GM12892 (cell line): ENCODE results near the gene SAMD8.
"Not testable (repeated sequence)": the region's sequence is repeated elsewhere in the genome, so short reads cannot be mapped to it uniquely, and the experiment has no call there.

Source experiments
- DNase-seq: peaks from one replicate; pipeline ENCODE4 v3.0.0; 2011; ENCODE audit not compliant: insufficient read length
- FAIRE-seq: peaks from 2 replicates; lab custom pipeline; 2011; peaks lifted over from hg19 to GRCh38; lab: Jason Lieb, UNC
- POLR2A ChIP-seq: IDR thresholded peaks from 2 replicates; pipeline ENCODE4 v1.6.1; 2011; ENCODE audit warnings: low read depth, low read length, control low read depth
- POLR2AphosphoS5 ChIP-seq: IDR thresholded peaks from 2 replicates; pipeline ENCODE4 v1.6.1; 2011; ENCODE audit warnings: low read depth, low read length, control low read depth
- TAF1 ChIP-seq: IDR thresholded peaks from 2 replicates; pipeline ENCODE4 v1.6.1; 2011; ENCODE audit warnings: low read depth, mild to moderate bottlenecking, control low read depth, low read length, borderline replicate concordance

Gene SAMD8

DNA sequence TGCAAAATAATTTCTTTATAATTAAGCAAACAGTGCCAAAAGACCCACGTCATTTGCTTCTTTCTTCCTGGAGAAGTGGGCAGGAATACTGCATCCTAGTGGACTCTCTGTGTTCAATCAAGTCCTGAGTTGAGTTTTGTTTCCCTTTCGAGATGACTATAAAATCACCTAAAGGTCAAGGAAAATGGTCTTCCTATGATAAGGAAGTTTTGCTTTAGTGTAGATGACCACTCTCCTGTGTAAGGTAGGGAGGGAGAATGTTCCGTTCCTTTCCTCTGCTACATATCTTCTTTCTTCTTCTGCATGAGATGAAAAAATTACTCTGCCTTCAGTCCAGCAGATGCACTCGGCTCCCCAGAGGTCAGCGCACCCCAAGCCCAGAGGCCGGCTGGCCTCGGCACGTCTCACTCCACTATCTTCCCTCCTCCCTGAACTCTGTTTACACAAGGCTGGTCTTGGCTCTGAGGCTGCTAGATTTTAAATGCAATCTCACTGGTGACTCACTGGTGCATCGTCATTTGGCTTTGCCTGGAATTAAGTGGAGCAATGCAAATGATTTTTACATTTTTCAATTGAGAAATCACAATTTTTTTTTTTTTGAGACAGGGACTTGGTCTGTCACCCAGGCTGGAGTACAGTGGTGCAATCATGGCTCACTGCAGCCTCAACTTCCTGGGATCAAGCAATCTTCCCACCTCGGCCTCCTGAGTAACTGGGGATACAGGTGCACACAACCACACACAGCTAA is 80.5 kb downstream of the SAMD8 start:
- FAIRE-seq (no peak), DNase-seq (no peak)
- TF ChIP-seq TAF1 (no peak), POLR2A (no peak), POLR2AphosphoS5 (no peak)

DNA sequence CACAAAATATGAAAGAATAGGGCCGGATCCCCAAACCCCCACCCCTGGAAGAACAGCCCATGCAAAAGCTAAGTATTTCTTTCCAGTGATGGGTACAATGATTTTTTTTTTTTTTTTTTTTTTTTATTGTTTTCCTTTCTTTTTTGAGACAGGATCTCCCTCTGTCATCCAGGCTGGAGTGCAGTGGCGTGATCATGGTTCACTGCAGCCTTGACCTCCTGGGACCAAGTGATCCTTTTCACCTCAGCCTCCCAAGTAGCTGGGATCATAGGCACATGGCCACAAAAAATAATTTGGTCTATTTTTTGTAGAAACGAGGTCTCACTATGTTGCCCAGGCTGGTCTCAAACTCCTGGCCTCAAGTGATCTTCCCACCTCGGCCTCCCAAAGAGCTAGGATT is 83.2 kb downstream of the SAMD8 start:
- FAIRE-seq, result not testable (repeated sequence)

DNA sequence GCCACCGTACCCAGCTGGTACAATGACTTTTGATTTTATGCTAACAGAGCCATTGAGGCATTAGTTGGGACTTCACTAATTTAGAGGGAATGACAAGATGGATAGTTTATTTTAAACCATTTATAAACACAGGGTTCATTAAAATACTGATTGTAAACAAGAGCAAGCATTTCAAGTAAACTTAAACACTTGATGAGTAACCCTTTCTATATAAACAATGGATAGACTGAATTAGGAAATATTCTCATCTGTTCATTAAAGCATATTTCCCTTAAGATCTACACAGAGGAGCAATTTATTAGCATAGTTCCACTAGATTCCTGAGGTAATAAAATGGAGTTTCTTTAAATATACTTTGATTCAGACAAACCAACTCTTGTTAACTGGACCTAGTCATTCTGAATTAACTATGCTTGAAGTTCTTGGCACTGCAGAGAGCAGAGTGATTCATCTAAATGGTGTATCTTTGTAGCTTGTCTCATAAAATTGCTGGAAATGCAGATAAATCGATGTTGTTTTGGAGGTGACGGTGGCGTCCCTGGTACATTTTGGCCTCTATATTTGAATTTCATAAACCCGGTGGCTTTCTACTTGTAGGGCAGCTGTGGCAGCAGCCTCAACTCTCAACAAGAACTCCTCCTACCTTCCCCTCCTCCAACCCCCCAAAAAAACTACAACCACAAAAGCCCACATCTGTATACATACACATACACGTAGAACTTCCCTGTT is 83.7 kb downstream of the SAMD8 start:
- FAIRE-seq (no peak), DNase-seq (no peak)
- TF ChIP-seq POLR2A (no peak), TAF1 (no peak), POLR2AphosphoS5 (no peak)

More for the DNA sequence above, 83.2 kb downstream of the SAMD8 start:
- not testable (repeated sequence) for DNase-seq

DNA sequence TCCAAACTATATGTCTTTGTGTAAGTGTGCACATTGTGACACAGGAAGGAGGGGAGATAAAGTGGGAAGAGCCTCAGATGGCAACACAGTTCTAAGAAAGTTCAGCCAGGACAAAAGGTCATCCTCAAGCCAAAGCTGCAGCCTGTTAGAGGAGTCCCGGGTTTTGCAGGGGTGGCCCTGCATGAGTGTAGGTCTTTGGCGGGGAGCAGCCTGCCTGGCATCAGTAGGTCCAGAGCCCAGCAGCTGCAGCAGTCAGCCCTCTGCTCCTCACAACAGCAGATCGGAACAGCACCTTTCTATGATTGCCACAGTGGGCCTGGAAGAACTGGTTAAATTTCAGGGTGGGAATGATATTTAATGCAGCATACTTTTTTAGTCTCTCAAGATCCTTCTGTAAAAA is 85.6 kb downstream of the SAMD8 start:
- TF ChIP-seq POLR2A, result no peak
- TF ChIP-seq TAF1, result no peak
- no peak for TF ChIP-seq POLR2AphosphoS5
- DNase-seq (no peak), FAIRE-seq (no peak)

DNA sequence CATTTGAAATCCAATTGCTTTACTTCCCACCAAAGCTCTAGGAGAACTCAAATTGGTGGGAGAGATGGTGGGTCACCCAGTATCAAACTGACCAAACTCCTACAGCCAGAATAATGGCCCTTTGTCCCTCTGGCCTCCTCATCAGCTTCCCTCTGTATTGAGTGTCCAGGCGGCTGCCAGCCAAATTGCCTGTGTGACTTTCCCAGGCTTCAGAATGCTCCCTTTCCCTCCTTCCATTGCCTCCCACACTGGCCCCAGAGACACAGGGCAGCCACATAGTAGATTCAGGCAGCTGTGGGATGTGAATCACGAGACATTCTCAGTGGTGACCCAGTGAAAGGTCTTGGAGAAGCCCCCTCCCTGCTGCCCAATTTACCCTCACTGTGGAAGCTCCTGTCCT is 86.5 kb downstream of the SAMD8 start:
- no peak for TF ChIP-seq TAF1
- TF ChIP-seq POLR2A, result no peak
- TF ChIP-seq POLR2AphosphoS5, result no peak
- DNase-seq (no peak), FAIRE-seq (no peak)

DNA sequence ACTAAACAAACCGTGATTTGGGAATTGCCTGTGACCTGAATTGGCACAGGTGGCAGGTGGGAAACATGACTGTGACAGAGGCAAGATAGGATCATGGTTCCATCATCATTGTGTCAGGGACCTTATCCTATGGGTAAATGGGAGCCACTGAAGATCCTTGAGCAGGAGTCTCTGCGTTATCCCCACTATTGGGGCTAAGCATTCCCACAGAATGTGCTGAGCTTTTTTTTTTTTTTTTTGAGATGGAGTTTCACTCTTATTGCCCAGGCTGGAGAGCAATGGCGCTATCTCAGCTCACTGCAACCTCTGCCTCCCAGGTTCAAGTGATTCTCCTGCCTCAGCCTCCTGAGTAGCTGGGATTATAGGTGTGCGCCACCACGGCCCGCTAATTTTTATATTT is 88.5 kb downstream of the SAMD8 start:
- not testable (repeated sequence) for DNase-seq

DNA sequence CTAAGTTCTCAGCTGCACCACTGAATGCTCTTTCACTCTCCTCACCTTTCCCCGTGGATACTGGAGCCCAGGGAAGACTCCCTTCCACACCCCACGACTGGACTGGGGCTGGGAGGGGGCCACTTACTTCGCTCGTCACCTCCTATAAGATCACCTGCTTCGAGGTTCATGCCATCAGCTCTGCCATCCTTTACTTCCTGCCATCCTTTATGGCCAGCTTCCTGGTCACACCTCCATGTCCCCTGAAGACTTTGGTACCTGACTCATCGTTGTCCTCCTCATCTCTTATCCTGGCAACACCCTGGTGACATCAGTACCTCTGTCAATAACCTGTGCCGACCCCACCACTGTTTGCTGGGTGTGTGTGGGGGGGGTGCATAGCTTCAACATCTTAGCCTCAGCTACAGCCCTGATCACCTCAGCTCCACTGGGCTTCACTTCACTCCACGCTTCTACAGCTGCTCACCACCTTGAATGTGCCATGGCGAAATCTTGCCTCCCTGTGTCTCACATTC is 90.4 kb downstream of the SAMD8 start:
- DNase-seq, result no peak
- TF ChIP-seq POLR2AphosphoS5 (no peak), TAF1 (no peak), POLR2A (no peak)
- FAIRE-seq, result no peak

More for the DNA sequence above, 88.5 kb downstream of the SAMD8 start:
- FAIRE-seq, result not testable (repeated sequence)

DNA sequence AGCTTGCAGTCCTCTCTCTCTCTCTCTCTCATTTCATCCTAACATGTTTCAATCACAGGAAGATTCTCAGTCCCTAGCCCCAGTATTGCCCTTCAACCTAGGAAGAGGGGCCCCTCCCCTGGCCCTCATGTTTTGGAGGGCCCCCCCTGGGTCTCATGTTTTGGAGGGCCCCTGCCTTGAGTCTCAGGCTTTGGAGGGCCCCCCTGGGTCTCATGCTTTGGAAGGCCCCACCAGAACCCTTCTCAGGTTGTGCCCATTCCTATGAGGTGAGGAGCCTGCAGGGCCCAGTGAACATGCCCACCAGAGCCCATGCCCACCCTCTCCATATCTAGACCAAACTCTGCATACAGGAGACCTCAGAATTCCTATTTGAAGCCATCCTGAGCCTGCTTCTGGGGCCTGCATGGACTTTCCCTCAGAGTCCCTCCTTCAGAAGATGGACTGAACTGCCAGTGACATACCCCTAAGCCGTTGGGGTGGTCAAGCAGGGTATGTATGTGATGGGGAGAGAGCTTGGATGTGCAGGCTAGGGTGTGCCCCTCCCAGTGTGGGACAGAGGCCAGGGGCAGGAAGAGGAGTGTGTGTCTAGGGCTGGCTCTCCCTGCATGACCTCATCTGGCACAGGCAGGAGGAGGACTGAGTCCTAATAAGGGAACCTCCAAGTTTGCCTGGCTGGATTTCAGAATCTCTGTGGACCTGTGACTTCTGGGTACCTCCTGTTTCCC is 91.0 kb downstream of the SAMD8 start:
- no peak for TF ChIP-seq TAF1
- no peak for TF ChIP-seq POLR2A
- no peak for TF ChIP-seq POLR2AphosphoS5
- FAIRE-seq, result no peak
- no peak for DNase-seq

DNA sequence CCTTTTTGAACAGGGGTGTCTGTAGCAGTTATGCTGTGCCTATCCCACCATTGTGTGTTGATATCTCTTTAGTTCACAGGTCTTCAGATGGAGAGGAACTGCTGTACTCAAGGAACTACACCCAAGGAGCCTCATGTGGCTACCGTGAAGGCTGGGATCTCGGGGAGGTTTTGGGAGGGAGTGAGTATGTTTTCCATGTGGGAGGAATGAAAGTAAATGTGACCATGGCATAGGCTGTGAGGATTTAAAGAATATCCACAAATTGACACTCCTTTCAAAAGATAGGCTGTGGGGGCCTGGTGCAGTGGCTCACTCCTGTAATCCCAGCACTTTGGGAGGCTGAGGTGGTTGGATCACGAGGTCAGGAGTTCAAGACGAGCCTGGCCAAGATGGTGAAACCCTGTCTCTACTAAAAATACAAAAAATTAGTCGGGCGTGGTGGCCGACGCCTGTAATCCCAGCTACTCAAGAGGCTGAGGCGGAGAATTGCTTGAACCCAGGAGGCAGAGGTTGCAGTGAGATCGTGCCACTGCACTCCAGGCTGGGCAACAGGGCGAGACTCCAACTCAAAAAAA is 91.7 kb downstream of the SAMD8 start:
- not testable (repeated sequence) for DNase-seq, FAIRE-seq

DNA sequence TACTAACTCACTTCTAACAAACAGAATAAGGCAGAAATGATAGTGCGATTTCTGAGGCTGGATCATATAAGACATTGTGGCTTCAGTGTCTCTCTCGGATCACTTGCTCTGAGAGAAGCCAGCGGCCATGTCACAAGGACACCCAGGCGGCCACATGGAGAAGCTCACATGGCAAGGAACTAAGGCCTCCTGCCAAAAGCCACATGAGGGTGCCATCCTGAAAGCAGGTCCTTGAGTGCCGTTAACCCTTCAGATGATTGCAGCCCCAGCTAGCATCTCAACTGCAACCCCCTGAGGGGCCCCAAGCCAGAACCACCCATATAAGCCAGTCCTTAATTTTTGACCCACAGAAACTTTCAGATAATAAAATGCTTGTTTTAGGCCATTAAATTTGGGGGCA is 92.3 kb downstream of the SAMD8 start:
- no peak for TF ChIP-seq TAF1
- no peak for TF ChIP-seq POLR2AphosphoS5
- no peak for TF ChIP-seq POLR2A
- no peak for FAIRE-seq
- DNase-seq, result no peak

DNA sequence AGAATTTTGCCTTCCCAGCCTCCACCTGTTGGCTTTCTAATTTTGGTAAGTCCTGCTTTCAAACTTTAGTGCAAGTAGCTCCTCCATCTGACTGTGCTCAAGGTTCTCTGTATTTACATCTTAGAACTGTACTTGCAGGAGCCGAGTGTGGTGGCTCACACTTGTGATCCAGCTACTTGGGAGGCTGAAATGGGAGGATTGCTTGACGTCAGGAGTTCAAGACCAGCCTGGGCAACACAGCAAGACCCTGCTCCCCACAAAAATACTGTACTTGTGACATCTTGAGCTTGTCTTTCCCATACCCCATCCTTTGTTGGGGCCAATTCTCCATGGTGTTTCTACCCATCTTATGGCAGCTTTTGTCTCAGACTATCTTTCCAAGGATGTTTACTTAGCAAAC is 94.5 kb downstream of the SAMD8 start:
- TF ChIP-seq POLR2AphosphoS5 (no peak), POLR2A (no peak), TAF1 (no peak)
- FAIRE-seq, result no peak
- DNase-seq, result no peak

DNA sequence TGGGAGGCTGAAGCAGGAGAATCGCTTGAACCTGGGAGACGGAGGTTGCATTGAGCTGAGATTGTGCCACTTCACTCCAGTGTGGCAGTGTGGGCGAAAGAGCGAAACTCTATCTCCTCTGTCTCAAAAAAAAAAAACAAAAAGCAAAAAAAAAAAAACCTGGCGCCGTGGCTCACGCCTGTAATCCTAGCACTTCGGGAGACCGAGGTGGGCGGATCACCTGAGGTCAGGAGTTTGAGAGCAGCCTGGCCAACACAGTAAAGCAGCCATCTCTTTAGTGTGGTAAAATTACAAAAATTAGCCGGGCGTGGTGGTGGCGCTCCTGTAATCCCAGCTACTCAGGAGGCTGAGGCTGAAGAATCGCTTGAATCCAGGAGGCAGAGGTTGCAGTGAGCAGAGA is 95.2 kb downstream of the SAMD8 start:
- not testable (repeated sequence) for FAIRE-seq, DNase-seq
